Measurements from ENCODE around the gene ADGB. TPM values are rescaled to one million over a fixed set of nuclear protein-coding genes. Genes with fewer than 3 reads are reported as not detected.
"Not testable (repeated sequence)": the region's sequence is repeated elsewhere in the genome, so short reads cannot be mapped to it uniquely, and the experiment has no call there.

ADGB gene
- polyA plus RNA-seq (2013, experiment 1 of 4), result 0.56 TPM
- polyA plus RNA-seq (2013, experiment 2 of 4), result 0.12 TPM
- 1.3 TPM for polyA plus RNA-seq (2013, experiment 3 of 4)
- polyA plus RNA-seq (2013, experiment 4 of 4), result 0.08 TPM

DNA sequence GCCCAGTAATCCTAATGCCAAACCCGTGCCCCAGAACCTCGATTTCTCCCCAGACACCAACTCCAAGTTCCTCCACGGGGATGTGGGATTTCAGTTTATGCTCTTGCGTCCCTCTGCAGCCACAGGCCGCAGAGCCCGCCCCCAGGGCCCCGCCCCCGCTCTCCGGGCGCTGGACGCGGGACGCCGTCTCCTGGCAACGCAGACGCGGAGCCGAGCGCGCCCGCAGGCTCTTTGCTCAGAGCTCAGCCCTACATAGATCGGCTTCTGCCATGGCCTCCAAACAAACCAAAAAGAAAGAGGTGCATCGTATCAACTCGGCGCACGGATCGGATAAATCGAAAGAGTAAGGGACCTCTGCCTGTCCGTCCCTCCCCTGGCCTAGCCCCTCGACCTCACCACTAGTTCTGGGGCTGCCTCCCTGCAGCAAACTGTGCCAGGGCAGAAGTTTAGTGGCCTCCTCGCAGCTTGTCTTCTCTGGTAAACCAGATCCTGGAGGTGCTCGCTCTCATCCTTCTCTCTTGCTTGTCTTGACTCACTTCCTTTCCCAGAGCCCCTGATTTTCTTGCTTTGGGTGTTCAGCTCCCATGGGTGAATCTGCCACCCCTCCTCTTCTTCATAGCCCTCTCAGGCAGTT, at the start of gene ADGB:
Gene ADGB (plus strand): TSS at position 201 of the 634 bp plus-strand sequence. CDS start 69 bp downstream, at position 270.
- Histone ChIP-seq H3K27ac (ENCODE audit: insufficient read depth, low read depth, low read length, poor library complexity, severe bottlenecking) (no peak within 1 kb of the TSS), H3K4me1 (ENCODE audit: control insufficient read depth, insufficient read depth, low read length) (no peaks in the 10 kb centered on the region)

DNA sequence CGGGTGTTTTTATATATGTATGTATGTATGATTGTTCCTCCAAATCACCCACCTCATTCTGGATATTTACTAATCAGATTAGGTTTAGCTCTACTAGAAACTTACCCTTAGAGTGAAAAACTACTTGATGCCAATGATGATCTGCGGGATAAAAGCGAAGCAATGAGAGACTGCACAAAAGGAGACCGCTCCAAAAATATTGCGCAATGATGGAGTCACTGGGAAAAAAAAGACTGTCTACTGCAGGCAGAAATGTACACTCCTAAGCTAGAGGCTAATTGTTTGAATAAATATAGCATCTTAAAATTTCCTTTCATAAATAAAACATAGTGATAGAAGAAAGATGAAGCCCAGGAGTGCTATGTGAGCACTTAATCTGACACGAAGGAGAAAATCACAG, 47.9 kb upstream of the ADGB start:
- peaks cover 9% of the 10 kb centered on the region for H3K36me3 ChIP-seq (ENCODE audit: control insufficient read depth, insufficient read depth, low read length)
- H3K27me3 ChIP-seq (ENCODE audit: control insufficient read depth, insufficient read depth, low read length, poor library complexity, severe bottlenecking), result no peaks in the 10 kb centered on the region
- H3K9me3 ChIP-seq (ENCODE audit: control insufficient read depth, low read length), result no peaks in the 10 kb centered on the region
- no peaks in the 10 kb centered on the region for H3K4me1 ChIP-seq (ENCODE audit: control insufficient read depth, insufficient read depth, low read length)
- H3K4me3 ChIP-seq (ENCODE audit: insufficient read depth, low read depth, low read length), result no peak overlapping the region
- WGBS, 2 experiments, result 95 to 98% methylated on average over 5 of the region's 6 CpGs
- H3K27ac ChIP-seq (ENCODE audit: insufficient read depth, low read depth, low read length, poor library complexity, severe bottlenecking), result no peak overlapping the region

More for the DNA sequence above, at the start of gene ADGB:
- Histone ChIP-seq H3K36me3 (ENCODE audit: control insufficient read depth, insufficient read depth, low read length) (no peaks in the 10 kb centered on the region), H3K27me3 (ENCODE audit: control insufficient read depth, insufficient read depth, low read length, poor library complexity, severe bottlenecking) (peaks cover 4% of the 10 kb centered on the region), H3K9me3 (ENCODE audit: control insufficient read depth, low read length) (no peaks in the 10 kb centered on the region), H3K4me3 (ENCODE audit: insufficient read depth, low read depth, low read length) (peak within 1 kb of the TSS; percentile 39)
- 5% methylated on average over 32 of the region's 32 CpGs for WGBS, 2 experiments

DNA sequence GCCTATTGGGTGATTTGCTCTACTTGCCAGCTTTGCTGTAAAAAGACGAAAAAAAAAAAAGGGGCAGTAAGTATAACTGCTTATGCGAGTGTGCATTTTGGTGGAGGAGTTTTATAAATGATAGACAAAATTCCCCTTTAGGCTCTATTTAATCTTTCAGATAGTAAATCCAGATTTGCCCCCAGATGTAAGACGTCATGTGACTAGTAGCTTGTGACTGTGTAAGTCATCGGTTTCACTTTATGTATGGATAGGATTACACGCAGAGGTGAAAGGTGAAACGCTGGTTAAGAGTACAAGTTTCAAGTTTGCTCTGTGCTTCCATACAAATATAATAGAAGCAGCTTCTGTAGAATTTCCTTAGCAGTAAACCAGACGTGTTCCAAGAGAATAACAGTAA, 47.2 kb upstream of the ADGB start:
- Histone ChIP-seq H3K36me3 (ENCODE audit: control insufficient read depth, insufficient read depth, low read length) (peaks cover 9% of the 10 kb centered on the region), H3K27me3 (ENCODE audit: control insufficient read depth, insufficient read depth, low read length, poor library complexity, severe bottlenecking) (no peaks in the 10 kb centered on the region), H3K27ac (ENCODE audit: insufficient read depth, low read depth, low read length, poor library complexity, severe bottlenecking) (no peak overlapping the region), H3K4me3 (ENCODE audit: insufficient read depth, low read depth, low read length) (no peak overlapping the region), H3K4me1 (ENCODE audit: control insufficient read depth, insufficient read depth, low read length) (no peaks in the 10 kb centered on the region), H3K9me3 (ENCODE audit: control insufficient read depth, low read length) (no peaks in the 10 kb centered on the region)
- 87 to 93% methylated on average over 5 to 7 of the region's 7 CpGs for WGBS, 2 experiments

DNA sequence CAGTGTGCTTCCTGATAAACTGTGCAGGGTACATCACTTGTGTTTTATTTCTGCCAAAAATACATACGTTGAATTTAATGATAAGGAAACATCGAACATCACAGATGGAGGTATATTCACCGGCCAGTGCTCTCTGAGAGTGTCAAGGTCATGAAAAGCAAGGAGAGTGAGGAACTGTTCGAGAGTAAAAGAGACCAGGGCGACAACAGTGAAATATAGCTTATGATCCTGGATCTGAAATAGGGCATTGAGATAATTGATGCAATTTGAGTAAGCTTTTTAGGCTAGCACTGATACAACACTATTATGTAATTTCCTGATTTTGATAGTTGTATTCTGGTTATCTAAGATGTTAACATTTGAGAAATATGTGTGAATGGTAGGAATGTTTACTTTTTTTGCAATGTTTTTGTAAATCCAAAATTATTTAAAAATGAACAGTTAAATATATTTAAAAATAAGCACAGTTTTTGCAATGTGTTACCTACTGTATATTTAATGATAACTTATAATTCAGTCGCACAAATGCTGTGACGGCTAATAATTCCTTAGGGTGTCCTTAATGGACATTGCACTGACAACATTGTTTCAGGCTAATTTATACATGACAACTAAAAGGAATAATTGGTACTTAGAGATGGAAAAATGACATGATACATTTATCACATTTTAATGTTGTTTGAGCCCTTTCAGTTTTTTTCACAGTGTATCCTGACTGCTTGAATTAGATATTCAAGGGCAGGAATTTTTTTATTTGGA, 45.2 kb upstream of the ADGB start:
- H3K27me3 ChIP-seq (ENCODE audit: control insufficient read depth, insufficient read depth, low read length, poor library complexity, severe bottlenecking), result no peaks in the 10 kb centered on the region
- H3K36me3 ChIP-seq (ENCODE audit: control insufficient read depth, insufficient read depth, low read length), result peaks cover 9% of the 10 kb centered on the region
- no peak overlapping the region for H3K27ac ChIP-seq (ENCODE audit: insufficient read depth, low read depth, low read length, poor library complexity, severe bottlenecking)
- H3K9me3 ChIP-seq (ENCODE audit: control insufficient read depth, low read length), result no peaks in the 10 kb centered on the region
- H3K4me1 ChIP-seq (ENCODE audit: control insufficient read depth, insufficient read depth, low read length), result no peaks in the 10 kb centered on the region
- WGBS, 2 experiments, result 96 to 98% methylated on average over 5 to 7 of the region's 7 CpGs
- H3K4me3 ChIP-seq (ENCODE audit: insufficient read depth, low read depth, low read length), result no peak overlapping the region

DNA sequence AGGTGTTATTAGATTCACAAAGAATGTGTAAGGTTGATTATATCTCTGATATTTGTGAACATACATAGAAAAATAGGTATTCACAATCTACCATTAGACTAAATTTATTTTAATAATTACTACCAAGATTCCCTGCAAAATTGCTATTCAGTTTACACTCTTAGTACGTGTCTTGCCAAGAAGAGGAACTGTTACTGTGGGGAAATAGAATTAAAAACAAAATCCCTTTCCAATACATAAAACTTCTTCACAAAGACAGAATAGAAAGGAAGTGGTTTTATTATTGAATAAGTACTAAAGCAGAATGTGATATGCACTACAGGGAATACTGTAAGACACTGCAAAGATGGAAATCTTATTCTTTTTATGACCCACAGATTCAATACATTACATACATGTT, 38.2 kb upstream of the ADGB start:
- H3K9me3 ChIP-seq (ENCODE audit: control insufficient read depth, low read length), result no peaks in the 10 kb centered on the region
- H3K4me3 ChIP-seq (ENCODE audit: insufficient read depth, low read depth, low read length), result no peak overlapping the region
- H3K27me3 ChIP-seq (ENCODE audit: control insufficient read depth, insufficient read depth, low read length, poor library complexity, severe bottlenecking), result no peaks in the 10 kb centered on the region
- 83% methylated on average over 1 of the region's 1 CpG; no CpG with 5 or more reads in 1 of the 2 experiments for WGBS, 2 experiments
- H3K36me3 ChIP-seq (ENCODE audit: control insufficient read depth, insufficient read depth, low read length), result no peaks in the 10 kb centered on the region
- H3K27ac ChIP-seq (ENCODE audit: insufficient read depth, low read depth, low read length, poor library complexity, severe bottlenecking), result no peak overlapping the region
- H3K4me1 ChIP-seq (ENCODE audit: control insufficient read depth, insufficient read depth, low read length), result no peaks in the 10 kb centered on the region

DNA sequence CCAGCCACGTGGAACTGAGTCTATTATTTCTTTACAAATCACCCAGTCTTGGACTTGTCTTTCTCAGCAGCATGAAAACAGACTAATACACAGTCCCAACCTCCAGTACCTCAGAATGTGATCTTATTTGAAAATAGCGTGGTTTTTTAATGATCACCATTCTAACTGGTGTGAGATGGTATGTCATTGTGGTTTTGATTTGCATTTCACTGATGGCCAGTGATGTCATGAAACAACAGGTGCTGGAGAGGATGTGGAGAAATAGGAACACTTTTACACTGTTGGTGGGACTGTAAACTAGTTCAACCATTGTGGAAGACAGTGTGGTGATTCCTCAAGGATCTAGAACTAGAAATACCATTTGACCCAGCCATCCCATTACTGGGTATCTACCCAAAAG, 32.1 kb upstream of the ADGB start:
- not testable (repeated sequence) for H3K36me3 ChIP-seq (ENCODE audit: control insufficient read depth, insufficient read depth, low read length); H3K27ac ChIP-seq (ENCODE audit: insufficient read depth, low read depth, low read length, poor library complexity, severe bottlenecking); H3K27me3 ChIP-seq (ENCODE audit: control insufficient read depth, insufficient read depth, low read length, poor library complexity, severe bottlenecking); H3K9me3 ChIP-seq (ENCODE audit: control insufficient read depth, low read length); H3K4me1 ChIP-seq (ENCODE audit: control insufficient read depth, insufficient read depth, low read length); H3K4me3 ChIP-seq (ENCODE audit: insufficient read depth, low read depth, low read length)
- WGBS, 2 experiments, result 90 to 95% methylated on average over 2 of the region's 2 CpGs

DNA sequence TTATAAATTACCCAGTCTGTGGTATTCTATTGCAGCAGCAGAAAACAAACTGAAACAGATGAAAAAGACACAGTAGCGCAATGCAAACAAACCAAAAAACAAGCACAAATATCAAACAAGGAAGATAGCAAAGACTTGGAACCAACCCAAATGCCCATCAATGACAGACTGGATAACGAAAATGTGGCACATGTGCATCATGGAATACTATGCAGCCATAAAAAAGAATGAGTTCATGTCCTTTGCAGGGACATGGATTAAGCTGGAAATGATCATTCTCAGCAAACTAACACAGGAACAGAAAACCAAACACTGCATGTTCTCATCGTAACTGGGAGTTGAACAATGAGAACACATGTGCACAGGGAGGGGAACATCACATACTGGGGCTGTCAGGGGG, 30.2 kb upstream of the ADGB start:
- not testable (repeated sequence) for H3K36me3 ChIP-seq (ENCODE audit: control insufficient read depth, insufficient read depth, low read length); H3K27ac ChIP-seq (ENCODE audit: insufficient read depth, low read depth, low read length, poor library complexity, severe bottlenecking); H3K27me3 ChIP-seq (ENCODE audit: control insufficient read depth, insufficient read depth, low read length, poor library complexity, severe bottlenecking); H3K9me3 ChIP-seq (ENCODE audit: control insufficient read depth, low read length); H3K4me1 ChIP-seq (ENCODE audit: control insufficient read depth, insufficient read depth, low read length); H3K4me3 ChIP-seq (ENCODE audit: insufficient read depth, low read depth, low read length)
- WGBS, 2 experiments, result 94 to 96% methylated on average over 3 of the region's 3 CpGs

DNA sequence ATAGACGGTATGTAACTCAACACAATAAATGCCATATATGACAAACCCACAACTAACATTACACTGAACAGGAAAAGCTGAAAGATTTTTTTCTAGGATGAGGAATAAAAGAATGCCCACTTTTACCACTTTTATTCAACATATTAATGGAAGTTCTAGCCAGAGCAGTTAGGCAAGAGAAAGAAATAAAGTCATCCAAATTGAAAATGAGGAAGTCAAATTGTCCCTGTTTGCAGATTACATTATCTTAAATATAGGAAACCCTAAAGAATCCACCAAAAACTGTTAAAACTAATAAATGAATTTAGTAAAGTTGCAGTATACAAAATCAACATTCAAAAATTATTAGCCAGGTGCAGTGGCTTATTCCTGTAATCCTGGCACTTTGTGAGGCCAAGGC, 24.6 kb upstream of the ADGB start:
- no peak overlapping the region for H3K4me3 ChIP-seq (ENCODE audit: insufficient read depth, low read depth, low read length)
- H3K4me1 ChIP-seq (ENCODE audit: control insufficient read depth, insufficient read depth, low read length), result no peaks in the 10 kb centered on the region
- H3K9me3 ChIP-seq (ENCODE audit: control insufficient read depth, low read length), result no peaks in the 10 kb centered on the region
- WGBS, 2 experiments, result 86 to 91% methylated on average over 1 of the region's 1 CpG
- no peak overlapping the region for H3K27ac ChIP-seq (ENCODE audit: insufficient read depth, low read depth, low read length, poor library complexity, severe bottlenecking)
- no peaks in the 10 kb centered on the region for H3K36me3 ChIP-seq (ENCODE audit: control insufficient read depth, insufficient read depth, low read length)
- no peaks in the 10 kb centered on the region for H3K27me3 ChIP-seq (ENCODE audit: control insufficient read depth, insufficient read depth, low read length, poor library complexity, severe bottlenecking)

DNA sequence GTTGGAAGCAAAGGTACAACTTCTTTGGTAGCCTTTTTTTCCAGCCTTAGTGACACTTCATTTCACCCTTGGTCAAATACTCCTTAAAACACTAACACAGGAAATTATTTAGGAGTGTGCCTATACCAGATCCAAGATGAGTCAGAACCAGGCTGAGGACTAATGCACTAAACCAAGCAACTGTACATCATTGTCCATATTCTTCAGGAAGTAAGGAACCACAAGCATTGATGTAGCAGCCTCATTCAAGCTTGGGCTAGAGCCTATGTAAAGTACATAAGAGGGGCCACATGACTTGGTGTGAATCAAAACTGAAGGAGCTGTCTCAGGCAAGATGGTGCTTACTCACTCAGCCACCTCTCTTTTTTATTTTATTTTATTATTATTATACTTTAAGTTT, 20.7 kb upstream of the ADGB start:
- no peaks in the 10 kb centered on the region for H3K36me3 ChIP-seq (ENCODE audit: control insufficient read depth, insufficient read depth, low read length)
- H3K27ac ChIP-seq (ENCODE audit: insufficient read depth, low read depth, low read length, poor library complexity, severe bottlenecking), result no peak overlapping the region
- H3K4me3 ChIP-seq (ENCODE audit: insufficient read depth, low read depth, low read length), result no peak overlapping the region
- H3K27me3 ChIP-seq (ENCODE audit: control insufficient read depth, insufficient read depth, low read length, poor library complexity, severe bottlenecking), result no peaks in the 10 kb centered on the region
- no peaks in the 10 kb centered on the region for H3K4me1 ChIP-seq (ENCODE audit: control insufficient read depth, insufficient read depth, low read length)
- no peaks in the 10 kb centered on the region for H3K9me3 ChIP-seq (ENCODE audit: control insufficient read depth, low read length)

DNA sequence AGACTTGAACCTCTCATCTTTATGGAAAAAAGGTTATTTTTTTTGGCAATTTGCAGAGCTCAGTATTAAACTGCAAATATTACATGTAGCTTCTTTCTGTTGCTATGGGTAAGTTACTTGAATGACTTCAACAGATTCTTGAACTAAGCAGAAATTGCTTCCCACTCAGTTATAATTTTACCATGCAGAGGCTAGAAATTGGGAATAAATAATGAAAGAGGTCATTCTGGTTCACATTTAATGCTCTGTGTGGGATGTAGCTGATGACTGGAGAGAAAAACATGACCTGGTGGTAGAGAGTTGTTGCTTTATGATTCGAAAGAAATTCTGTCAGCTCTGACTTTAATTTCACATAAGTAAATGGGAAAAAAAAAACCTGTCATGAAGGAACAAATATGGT, 16.8 kb upstream of the ADGB start:
- no peak overlapping the region for H3K4me3 ChIP-seq (ENCODE audit: insufficient read depth, low read depth, low read length)
- WGBS, 2 experiments, result 89 to 100% methylated on average over 1 of the region's 1 CpG
- H3K4me1 ChIP-seq (ENCODE audit: control insufficient read depth, insufficient read depth, low read length), result no peaks in the 10 kb centered on the region

More for the DNA sequence above, 16.8 kb upstream of the ADGB start:
- no peak overlapping the region for H3K27ac ChIP-seq (ENCODE audit: insufficient read depth, low read depth, low read length, poor library complexity, severe bottlenecking)
- no peaks in the 10 kb centered on the region for H3K36me3 ChIP-seq (ENCODE audit: control insufficient read depth, insufficient read depth, low read length)
- no peaks in the 10 kb centered on the region for H3K9me3 ChIP-seq (ENCODE audit: control insufficient read depth, low read length)
- H3K27me3 ChIP-seq (ENCODE audit: control insufficient read depth, insufficient read depth, low read length, poor library complexity, severe bottlenecking), result no peaks in the 10 kb centered on the region
